Islet precursor cell (in vitro differentiated cells): ENCODE measurements around the gene PACSIN2.
A peak's percentile ranks its signal among the peaks of the same experiment; 100 is the strongest.
"Not testable (repeated sequence)": the region's sequence is repeated elsewhere in the genome, so short reads cannot be mapped to it uniquely, and the experiment has no call there.

Experiments
- DNase-seq: peaks from one replicate; pipeline ENCODE4 v3.0.0-alpha.2; 2018

Gene PACSIN2

GRCh38 chr22:42944409-42944808 is 70.5 kb downstream of the PACSIN2 start:
- DNase-seq: no peak

- DNase-seq: peak; percentile 55
Measured at GRCh38 chr22:42943981-42944380, 71.0 kb downstream of the PACSIN2 start.

- no peak for DNase-seq
Measured at GRCh38 chr22:42942351-42942750, 72.6 kb downstream of the PACSIN2 start.

GRCh38 chr22:42939941-42940653 is 74.9 kb downstream of the PACSIN2 start:
- peak; percentile 61 for DNase-seq

GRCh38 chr22:42939451-42939881 is 75.5 kb downstream of the PACSIN2 start:
- DNase-seq: peak; percentile 38

GRCh38 chr22:42938976-42939375 is 76.0 kb downstream of the PACSIN2 start:
- no peak for DNase-seq

GRCh38 chr22:42938449-42938848 is 76.5 kb downstream of the PACSIN2 start:
- peak; percentile 42 for DNase-seq

GRCh38 chr22:42937164-42937843 is 77.6 kb downstream of the PACSIN2 start:
- peak; percentile 79 for DNase-seq

GRCh38 chr22:42936680-42937079 is 78.3 kb downstream of the PACSIN2 start:
- DNase-seq: not testable (repeated sequence)

- no peak for DNase-seq
Measured at GRCh38 chr22:42934338-42934737, 80.6 kb downstream of the PACSIN2 start.

GRCh38 chr22:42933485-42934091 is 81.4 kb downstream of the PACSIN2 start:
- DNase-seq: no peak

GRCh38 chr22:42932857-42933484 is 82.0 kb downstream of the PACSIN2 start:
- DNase-seq: no peak

- DNase-seq: no peak
Measured at GRCh38 chr22:42932197-42932519, 82.8 kb downstream of the PACSIN2 start.

- DNase-seq: no peak
Measured at GRCh38 chr22:42931421-42932196, 83.3 kb downstream of the PACSIN2 start.

GRCh38 chr22:42930810-42931420 is 84.0 kb downstream of the PACSIN2 start:
- DNase-seq: peak; percentile 74

- DNase-seq: no peak
Measured at GRCh38 chr22:42929838-42930155, 85.2 kb downstream of the PACSIN2 start.

GRCh38 chr22:42928969-42929837 is 85.7 kb downstream of the PACSIN2 start:
- DNase-seq: no peak

GRCh38 chr22:42927966-42928365 is 87.0 kb downstream of the PACSIN2 start:
- DNase-seq: no peak

- DNase-seq: no peak
Measured at GRCh38 chr22:42926768-42927167, 88.2 kb downstream of the PACSIN2 start.

- DNase-seq: no peak
Measured at GRCh38 chr22:42926104-42926503, 88.8 kb downstream of the PACSIN2 start.

- DNase-seq: no peak
Measured at GRCh38 chr22:42925598-42925997, 89.4 kb downstream of the PACSIN2 start.

- not testable (repeated sequence) for DNase-seq
Measured at GRCh38 chr22:42925031-42925430, 89.9 kb downstream of the PACSIN2 start.
